ENCODE measurements around the gene ACOT8.

GRCh38 chr20:45836841-45837240 lies 20.4 kb downstream of the ACOT8 start:
- TF ChIP-seq CTCF (IDR thresholded peaks at IDR 0.05) (no peak), POLR2A (IDR thresholded peaks at IDR 0.05) (no peak)
